ENCODE data around the gene SCARF2. TPM values are rescaled to one million over a fixed set of nuclear protein-coding genes. Genes with fewer than 3 reads are reported as not detected.
"Not testable (repeated sequence)": the region's sequence is repeated elsewhere in the genome, so short reads cannot be mapped to it uniquely, and the experiment has no call there.

Gene SCARF2
- polyA plus RNA-seq, 3 donors, result 0.12 to 0.51 TPM; not detected in 1

DNA sequence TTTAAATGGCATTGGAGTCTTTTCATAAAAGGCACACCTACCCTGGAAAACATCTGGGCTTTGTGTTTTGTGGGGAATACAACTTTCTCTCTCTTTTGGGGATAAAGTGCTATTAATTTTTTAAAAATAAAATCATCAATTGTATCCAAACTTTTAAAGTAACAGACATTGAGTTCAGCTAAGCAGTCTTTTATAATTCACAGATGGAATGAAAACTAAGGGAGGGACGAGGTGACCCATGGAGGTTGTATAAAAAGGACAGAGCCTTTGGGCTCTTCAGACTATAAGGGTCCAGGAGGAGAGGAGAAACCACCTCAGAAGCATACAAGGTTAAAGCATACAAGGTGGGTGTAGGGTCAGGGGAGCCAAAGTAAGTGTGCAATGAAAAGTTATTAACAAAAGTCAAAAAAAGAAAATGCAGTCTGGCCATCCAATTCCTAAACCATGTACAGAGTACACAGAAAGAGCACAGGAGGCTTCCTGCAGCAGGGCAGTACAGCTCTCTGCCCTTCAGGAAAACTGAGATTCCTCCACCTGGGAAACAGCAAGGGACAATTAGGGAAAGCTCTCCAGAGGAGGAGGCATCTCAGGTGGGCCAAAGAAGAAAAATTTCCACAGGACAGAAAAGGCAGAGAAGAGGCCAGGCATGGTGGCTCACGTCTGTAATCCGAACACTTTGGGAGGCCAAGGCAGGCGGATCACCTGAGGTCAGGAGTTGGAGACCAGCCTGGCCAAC, 47.5 kb upstream of the SCARF2 start:
- Mint-ChIP-seq H3K27me3 (ENCODE audit: low read depth in 3 of 3) (peaks cover 0 to 3% (median 0%) of the 10 kb centered on the region in 3 donors), H3K4me1 (peaks cover 3% of the 10 kb centered on the region), H3K4me3 (no peak overlapping the region), H3K36me3 (peaks cover 41 to 64% of the 10 kb centered on the region in 2 donors), H3K9me3 (no peaks in the 10 kb centered on the region), H3K27ac (peak overlapping the region in 4 of 7 donors; percentile 19 to 77 (median 36))
- DNase-seq, result no peak
- Histone ChIP-seq H3K36me3 (replicated peaks in 1 of 2; ENCODE audit: control insufficient read depth in 1 of 2, insufficient read depth in 2 of 2, low read length in 2 of 2) (peaks cover 15 to 41% of the 10 kb centered on the region in 2 donors), H3K4me2 (replicated peaks; ENCODE audit: extremely low read depth, low read length, poor library complexity, severe bottlenecking) (no peak overlapping the region), H3K9ac (ENCODE audit: insufficient read depth, low read length, poor library complexity, severe bottlenecking) (no peak overlapping the region), H3K27me3 (ENCODE audit: control insufficient read depth in 2 of 2, insufficient read depth in 2 of 2, low read length in 2 of 2) (no peaks in the 10 kb centered on the region), H3K9me3 (replicated peaks in 1 of 2; ENCODE audit: control insufficient read depth in 1 of 2, insufficient read depth in 1 of 2, low read length in 2 of 2) (no peaks in the 10 kb centered on the region), H3K27ac (ENCODE audit: low read depth in 1 of 2, low read length in 2 of 2) (no peak overlapping the region), H3K4me3 (replicated peaks in 1 of 3; ENCODE audit: low read depth in 2 of 3, low read length in 3 of 3) (no peak overlapping the region), H3K4me1 (ENCODE audit: control insufficient read depth in 1 of 2, insufficient read depth in 2 of 2, low read length in 2 of 2) (no peaks in the 10 kb centered on the region), H3K79me2 (ENCODE audit: insufficient read depth, low read length) (peaks cover 17% of the 10 kb centered on the region), H2AFZ (ENCODE audit: insufficient read depth, low read depth, low read length, poor library complexity, severe bottlenecking) (no peak overlapping the region), H4K20me1 (ENCODE audit: insufficient read depth, low read length) (peaks cover 17% of the 10 kb centered on the region)
- 100% methylated on average over 4 of the region's 4 CpGs for WGBS (ENCODE audit: insufficient coverage)
- intact Hi-C loops (cut with micrococcal nuclease), result no loop called here
- TF ChIP-seq, protein P1, sequence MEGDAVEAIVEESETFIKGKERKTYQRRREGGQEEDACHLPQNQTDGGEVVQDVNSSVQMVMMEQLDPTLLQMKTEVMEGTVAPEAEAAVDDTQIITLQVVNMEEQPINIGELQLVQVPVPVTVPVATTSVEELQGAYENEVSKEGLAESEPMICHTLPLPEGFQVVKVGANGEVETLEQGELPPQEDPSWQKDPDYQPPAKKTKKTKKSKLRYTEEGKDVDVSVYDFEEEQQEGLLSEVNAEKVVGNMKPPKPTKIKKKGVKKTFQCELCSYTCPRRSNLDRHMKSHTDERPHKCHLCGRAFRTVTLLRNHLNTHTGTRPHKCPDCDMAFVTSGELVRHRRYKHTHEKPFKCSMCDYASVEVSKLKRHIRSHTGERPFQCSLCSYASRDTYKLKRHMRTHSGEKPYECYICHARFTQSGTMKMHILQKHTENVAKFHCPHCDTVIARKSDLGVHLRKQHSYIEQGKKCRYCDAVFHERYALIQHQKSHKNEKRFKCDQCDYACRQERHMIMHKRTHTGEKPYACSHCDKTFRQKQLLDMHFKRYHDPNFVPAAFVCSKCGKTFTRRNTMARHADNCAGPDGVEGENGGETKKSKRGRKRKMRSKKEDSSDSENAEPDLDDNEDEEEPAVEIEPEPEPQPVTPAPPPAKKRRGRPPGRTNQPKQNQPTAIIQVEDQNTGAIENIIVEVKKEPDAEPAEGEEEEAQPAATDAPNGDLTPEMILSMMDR (IDR thresholded peaks at IDR 0.05), result no peak

DNA sequence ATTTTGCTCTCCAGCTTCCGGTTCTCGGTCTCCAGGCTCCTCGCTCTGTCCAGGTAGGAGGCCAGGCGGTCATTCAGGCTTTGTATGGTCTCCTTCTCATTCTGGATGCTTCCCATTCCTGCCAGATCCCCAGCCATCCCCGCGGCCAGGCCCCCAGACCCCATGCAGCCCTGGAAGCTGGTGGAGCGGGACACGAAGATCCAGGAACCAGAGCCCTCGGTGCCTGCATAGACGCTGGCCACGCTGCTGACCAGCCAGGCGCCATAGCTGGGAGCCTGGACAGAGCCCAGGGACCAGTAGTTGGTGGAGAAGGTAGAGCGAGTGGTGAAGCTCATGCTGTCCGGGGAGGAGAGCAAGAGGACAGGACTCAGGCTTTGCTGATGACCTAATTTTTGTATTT, 46.1 kb upstream of the SCARF2 start:
- Mint-ChIP-seq H3K36me3 (peaks cover 35 to 68% of the 10 kb centered on the region in 2 donors), H3K9me3 (no peaks in the 10 kb centered on the region), H3K4me1 (peaks cover 5% of the 10 kb centered on the region), H3K27me3 (ENCODE audit: low read depth in 3 of 3) (peaks cover 0 to 3% (median 0%) of the 10 kb centered on the region in 3 donors), H3K4me3 (no peak overlapping the region), H3K27ac (no peak overlapping the region)
- Histone ChIP-seq H3K4me1 (ENCODE audit: control insufficient read depth in 1 of 2, insufficient read depth in 2 of 2, low read length in 2 of 2) (no peaks in the 10 kb centered on the region), H3K27me3 (ENCODE audit: control insufficient read depth in 2 of 2, insufficient read depth in 2 of 2, low read length in 2 of 2) (no peaks in the 10 kb centered on the region), H3K4me2 (replicated peaks; ENCODE audit: extremely low read depth, low read length, poor library complexity, severe bottlenecking) (no peak overlapping the region), H3K27ac (ENCODE audit: low read depth in 1 of 2, low read length in 2 of 2) (no peak overlapping the region), H3K9ac (ENCODE audit: insufficient read depth, low read length, poor library complexity, severe bottlenecking) (no peak overlapping the region), H4K20me1 (ENCODE audit: insufficient read depth, low read length) (peaks cover 5% of the 10 kb centered on the region), H3K36me3 (replicated peaks in 1 of 2; ENCODE audit: control insufficient read depth in 1 of 2, insufficient read depth in 2 of 2, low read length in 2 of 2) (peaks cover 12 to 35% of the 10 kb centered on the region in 2 donors), H2AFZ (ENCODE audit: insufficient read depth, low read depth, low read length, poor library complexity, severe bottlenecking) (no peak overlapping the region), H3K9me3 (replicated peaks in 1 of 2; ENCODE audit: control insufficient read depth in 1 of 2, insufficient read depth in 1 of 2, low read length in 2 of 2) (no peaks in the 10 kb centered on the region), H3K79me2 (ENCODE audit: insufficient read depth, low read length) (peaks cover 4% of the 10 kb centered on the region), H3K4me3 (replicated peaks in 1 of 3; ENCODE audit: low read depth in 2 of 3, low read length in 3 of 3) (no peak overlapping the region)
- intact Hi-C loops (cut with micrococcal nuclease), result no loop called here
- TF ChIP-seq, protein P1 (IDR thresholded peaks at IDR 0.05), result no peak
- no peak for DNase-seq
- 98% methylated on average over 14 of the region's 14 CpGs for WGBS (ENCODE audit: insufficient coverage)

DNA sequence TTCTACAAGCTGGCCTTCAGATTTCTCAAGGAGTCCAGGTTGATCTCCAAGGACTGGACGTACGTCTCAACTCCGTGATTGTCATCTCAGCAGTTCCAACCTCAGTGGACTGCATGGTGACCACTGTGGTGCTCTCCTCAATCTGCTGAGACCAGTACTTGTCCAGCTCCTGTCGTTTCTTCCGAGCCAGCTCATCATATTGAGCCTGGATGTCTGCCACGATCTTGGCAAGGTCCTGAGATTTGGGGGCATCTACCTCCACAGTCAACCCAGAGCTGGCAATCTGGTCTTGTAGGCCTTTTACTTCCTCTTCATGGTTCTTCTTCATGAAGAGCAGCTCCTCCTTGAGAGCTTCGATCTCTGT, 45.5 kb upstream of the SCARF2 start:
- H3K36me3 Mint-ChIP-seq, result peaks cover 28 to 61% of the 10 kb centered on the region in 2 donors
- H3K27me3 Mint-ChIP-seq (ENCODE audit: low read depth in 3 of 3); H3K4me3 ChIP-seq (replicated peaks in 1 of 3; ENCODE audit: low read depth in 2 of 3, low read length in 3 of 3); H3K4me2 ChIP-seq (replicated peaks; ENCODE audit: extremely low read depth, low read length, poor library complexity, severe bottlenecking); H2AFZ ChIP-seq (ENCODE audit: insufficient read depth, low read depth, low read length, poor library complexity, severe bottlenecking); DNase-seq; H3K27ac ChIP-seq (ENCODE audit: low read depth in 1 of 2, low read length in 2 of 2); H4K20me1 ChIP-seq (ENCODE audit: insufficient read depth, low read length); H3K79me2 ChIP-seq (ENCODE audit: insufficient read depth, low read length); H3K27ac Mint-ChIP-seq; H3K27me3 ChIP-seq (ENCODE audit: control insufficient read depth in 2 of 2, insufficient read depth in 2 of 2, low read length in 2 of 2); H3K9me3 Mint-ChIP-seq; H3K4me1 Mint-ChIP-seq; H3K9me3 ChIP-seq (replicated peaks in 1 of 2; ENCODE audit: control insufficient read depth in 1 of 2, insufficient read depth in 1 of 2, low read length in 2 of 2); H3K9ac ChIP-seq (ENCODE audit: insufficient read depth, low read length, poor library complexity, severe bottlenecking); H3K4me1 ChIP-seq (ENCODE audit: control insufficient read depth in 1 of 2, insufficient read depth in 2 of 2, low read length in 2 of 2); H3K4me3 Mint-ChIP-seq; intact Hi-C loops (cut with micrococcal nuclease): not testable (repeated sequence)
- H3K36me3 ChIP-seq (replicated peaks in 1 of 2; ENCODE audit: control insufficient read depth in 1 of 2, insufficient read depth in 2 of 2, low read length in 2 of 2), result peaks cover 7 to 28% of the 10 kb centered on the region in 2 donors
- WGBS (ENCODE audit: insufficient coverage), result 95% methylated on average over 7 of the region's 7 CpGs
